HG03025 (cell line): ENCODE data around the gene NRXN2.

Experiments
- ATAC-seq: cut with Tn5 transposase; IDR thresholded peaks from one replicate; pipeline ENCODE4 v1.9.1; 2021; ENCODE audit warnings: mild to moderate bottlenecking, moderate library complexity; ENCODE audit not compliant: unreplicated experiment, low FRiP score

Gene NRXN2

GRCh38 chr11:64638018-64638665, 84.9 kb downstream of the NRXN2 start:
- no peak for ATAC-seq

DNA sequence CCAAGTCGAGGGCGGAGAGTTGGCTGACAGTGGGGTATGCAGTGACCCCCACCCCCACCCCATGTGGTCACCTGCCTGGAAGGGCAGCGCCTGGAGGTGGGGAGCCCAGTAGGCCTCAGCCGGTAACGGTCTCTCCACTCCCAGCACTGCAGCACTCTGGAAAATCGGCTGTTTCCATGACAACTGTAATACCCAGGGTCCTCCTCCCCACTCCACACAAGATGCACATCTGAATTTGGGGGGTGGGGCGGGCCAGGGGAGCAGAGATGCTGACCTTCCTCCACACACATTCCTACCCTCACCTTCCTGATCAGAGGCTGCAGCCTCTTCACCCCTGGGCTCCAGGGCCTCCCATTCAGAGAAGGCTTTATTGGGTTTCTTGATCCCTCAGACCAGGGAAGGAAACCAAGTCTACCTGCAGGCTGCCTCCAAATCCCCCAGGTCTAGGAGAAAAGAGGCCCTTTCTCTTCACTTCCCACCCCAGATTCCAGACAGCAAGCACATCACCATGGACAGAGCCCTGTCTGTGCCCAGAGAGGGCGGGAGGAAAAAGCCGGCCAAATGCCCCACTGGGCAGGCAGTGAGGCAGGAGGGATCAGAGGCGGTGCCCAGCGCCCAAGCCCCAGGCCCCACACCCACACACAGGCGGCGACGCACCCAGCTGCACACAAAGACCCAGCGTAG, 85.5 kb downstream of the NRXN2 start:
- no peak for ATAC-seq

DNA sequence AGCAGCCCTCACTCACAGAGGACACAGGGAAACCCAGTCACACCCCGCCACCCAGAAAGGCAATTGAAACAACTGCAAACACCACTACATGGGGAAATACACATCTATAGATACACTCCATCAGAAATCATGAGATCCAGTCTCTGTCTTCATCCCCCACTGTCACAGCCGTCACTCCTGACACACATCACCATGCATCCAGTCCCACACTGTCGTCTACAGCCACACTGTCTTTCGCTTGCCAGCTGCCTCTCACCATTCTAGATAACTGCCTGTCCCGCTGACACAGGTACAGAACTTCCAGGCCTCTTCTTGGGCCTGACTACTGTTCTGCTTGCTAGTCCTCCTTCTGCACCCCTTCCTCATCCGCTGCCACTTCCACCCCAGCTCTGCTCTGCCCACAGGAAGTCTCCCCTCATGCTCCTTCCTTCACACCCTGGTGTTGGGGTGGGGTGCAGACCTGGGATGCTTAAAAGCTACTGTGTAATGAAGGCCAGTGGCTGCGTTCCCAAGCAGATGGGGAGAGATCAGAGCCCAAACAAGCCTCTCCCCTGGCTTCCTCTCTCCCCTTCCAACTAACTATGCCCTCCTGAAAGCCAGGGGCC, 89.3 kb downstream of the NRXN2 start:
- ATAC-seq, result no peak

DNA sequence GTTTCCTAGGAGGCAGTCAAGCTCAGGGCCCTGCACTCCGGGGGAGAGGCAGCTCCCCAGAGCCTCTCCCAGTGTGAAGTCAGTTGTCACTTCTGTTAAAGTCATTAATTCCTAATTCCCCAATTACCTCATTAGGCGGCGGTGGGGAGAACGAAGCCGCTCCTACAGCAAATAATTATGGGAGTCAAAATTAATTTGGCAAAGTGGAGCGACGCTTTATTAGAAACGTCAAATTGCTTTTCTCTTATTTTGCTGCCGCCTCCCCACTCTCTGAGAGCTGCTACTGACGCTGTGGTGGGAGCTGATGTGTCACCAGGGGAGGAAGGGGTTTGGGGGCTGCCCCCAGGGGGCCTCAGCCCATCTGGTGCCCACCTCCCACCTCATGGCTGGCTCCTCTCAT, 90.3 kb downstream of the NRXN2 start:
- ATAC-seq, result no peak

DNA sequence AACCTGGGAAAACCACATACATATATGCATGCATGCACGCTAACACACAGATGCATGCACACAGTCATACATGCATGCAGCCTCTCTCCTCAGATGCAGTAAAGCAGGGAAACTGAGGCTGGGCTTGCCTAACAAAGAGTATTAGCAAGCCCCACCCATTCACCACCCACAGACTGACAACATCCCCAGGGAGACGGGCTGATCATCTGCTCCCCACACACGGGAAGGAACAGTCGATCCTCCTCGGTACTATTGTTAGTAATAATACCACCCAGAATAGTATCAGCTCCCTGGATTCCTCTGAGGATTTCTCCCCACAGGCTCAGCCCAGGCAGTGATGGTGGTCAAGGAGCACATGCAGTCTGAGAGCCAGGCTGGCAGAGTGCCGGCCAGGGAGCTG, 90.8 kb downstream of the NRXN2 start:
- ATAC-seq, result no peak

DNA sequence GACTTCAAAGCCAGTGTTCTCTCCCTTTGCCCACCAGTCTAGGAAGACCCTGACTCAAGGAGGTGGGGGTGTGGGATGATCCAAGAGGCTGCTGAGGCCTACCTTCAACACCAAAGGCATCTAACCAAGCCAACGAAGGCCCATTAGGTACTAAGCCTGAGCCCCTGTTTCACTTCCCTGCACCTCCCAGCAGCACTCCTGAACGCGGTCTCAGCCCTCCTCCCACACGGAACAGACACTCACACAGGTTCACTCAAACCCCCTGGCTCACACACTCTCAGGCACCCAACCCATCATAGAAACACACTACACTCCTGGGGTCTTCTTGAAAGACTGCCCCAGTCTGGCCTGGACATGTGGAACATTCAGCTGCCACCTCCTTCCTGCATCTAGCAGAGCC, 91.3 kb downstream of the NRXN2 start:
- ATAC-seq, result no peak

DNA sequence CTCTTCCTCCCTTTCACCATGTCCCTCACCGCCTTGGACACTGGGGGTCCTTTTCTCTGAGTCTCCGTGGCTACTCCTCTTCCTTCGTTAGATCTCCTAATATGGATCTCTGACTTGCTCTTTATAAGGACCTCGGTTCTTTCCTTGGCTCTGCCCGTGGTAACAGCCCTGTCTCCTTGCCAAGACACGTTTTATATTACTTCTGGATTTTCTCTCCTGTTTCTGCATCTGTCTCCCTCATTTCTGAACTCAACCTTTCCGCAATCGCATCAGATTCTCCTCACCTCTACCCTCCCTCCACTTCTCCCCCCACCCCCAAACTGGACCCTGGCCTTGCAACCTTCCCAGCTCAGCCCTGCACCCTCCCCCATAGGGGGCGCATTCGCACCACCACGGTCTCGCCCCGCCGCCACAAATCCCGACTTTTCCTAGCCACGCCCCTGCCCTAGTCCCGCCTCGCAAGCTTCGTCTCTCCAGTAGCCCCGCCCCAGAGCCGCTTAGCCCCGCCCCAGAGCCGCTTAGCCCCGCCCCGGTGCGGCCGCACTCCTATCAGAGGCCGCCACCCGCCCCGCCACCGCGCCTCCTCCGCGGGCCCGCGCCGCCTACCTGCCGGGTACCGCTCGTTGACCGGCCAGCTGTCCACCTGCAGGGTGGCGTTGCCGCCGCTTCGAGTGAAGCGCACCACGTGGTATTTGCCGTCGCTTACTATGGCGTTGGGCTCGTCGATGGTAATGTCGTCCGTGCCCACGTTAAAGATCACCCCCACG, 93.0 kb downstream of the NRXN2 start:
- no peak for ATAC-seq

GRCh38 chr11:64629103-64629502, 93.9 kb downstream of the NRXN2 start:
- no peak for ATAC-seq

DNA sequence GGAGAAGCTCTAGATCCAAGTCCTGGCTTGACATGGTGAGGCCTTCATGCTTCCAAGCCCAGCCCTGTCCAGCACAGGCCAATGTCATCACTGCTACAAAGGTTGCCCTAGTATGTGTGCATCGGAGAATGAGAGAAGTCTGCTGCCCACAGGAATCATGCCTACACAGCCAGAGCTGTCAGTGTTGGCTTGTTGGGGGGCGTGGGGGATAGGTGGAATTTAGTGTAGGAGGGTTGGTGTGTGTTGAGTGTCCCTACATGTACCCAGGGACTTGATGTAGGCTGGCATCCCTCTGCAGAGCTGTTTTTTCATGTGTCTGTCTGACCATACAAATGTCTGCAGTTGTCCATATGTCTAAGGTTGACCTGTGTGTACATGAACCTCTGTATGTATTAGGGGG, 94.4 kb downstream of the NRXN2 start:
- no peak for ATAC-seq

- no peak for ATAC-seq
Measured at GRCh38 chr11:64627371-64627770, 95.6 kb downstream of the NRXN2 start.

- ATAC-seq, result no peak
Measured at GRCh38 chr11:64626637-64627036, 96.4 kb downstream of the NRXN2 start.

GRCh38 chr11:64624883-64625481, 98.0 kb downstream of the NRXN2 start:
- no peak for ATAC-seq

- ATAC-seq, result no peak
Measured at GRCh38 chr11:64622681-64623080, 100.3 kb downstream of the NRXN2 start.

- no peak for ATAC-seq
Measured at GRCh38 chr11:64621283-64622019, 101.5 kb downstream of the NRXN2 start.

DNA sequence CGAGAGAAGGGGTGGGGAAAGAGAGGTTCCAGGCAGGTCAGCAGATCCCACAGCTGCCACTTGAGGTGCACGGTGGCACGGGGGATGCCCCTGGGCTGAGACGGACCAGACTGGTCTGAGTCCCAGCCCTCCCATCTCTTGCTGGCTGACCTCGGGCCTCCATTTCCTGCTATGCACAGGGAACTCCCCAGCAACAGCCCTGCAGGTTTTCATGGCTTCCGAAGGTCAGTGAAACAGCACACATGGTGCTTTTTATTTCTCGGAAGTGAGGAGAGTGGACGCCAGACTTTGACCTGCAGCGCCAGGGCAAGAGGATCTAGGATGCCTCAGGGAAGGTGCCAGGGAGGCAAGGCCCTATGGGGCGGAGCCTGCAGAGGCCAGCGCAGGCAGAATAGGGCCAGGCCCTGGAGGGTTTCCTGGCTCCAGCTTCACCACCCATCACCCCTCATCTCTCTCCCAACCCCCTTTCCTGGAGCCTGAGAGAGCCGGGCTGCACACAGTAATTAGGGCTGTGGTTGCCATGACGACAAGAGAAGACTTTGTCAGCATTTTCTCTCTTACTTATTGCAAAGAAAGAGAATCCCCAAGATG, 102.5 kb downstream of the NRXN2 start:
- no peak for ATAC-seq

- no peak for ATAC-seq
Measured at GRCh38 chr11:64619811-64620380, 103.1 kb downstream of the NRXN2 start.

GRCh38 chr11:64619196-64619595, 103.8 kb downstream of the NRXN2 start:
- ATAC-seq, result no peak

- no peak for ATAC-seq
Measured at GRCh38 chr11:64616817-64617216, 106.2 kb downstream of the NRXN2 start.

DNA sequence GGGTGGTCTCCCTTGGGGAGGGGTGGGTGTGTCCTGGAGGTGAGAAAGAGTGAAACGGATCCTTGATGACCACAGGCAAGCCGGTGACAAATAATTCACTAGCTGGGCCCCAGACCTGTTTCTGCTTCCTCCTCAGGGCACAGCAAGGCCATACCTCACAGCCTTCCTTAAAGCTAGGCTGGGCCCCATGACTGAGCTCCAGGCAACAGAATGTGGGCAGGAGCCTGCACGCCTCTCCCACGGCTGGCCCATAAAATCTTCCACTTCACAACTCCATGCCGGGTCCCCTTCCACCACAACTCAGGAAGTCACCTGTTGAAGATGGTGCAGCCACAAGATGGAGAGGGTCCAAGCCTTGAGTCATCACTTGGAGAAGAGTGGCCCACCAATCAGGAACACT, 108.1 kb downstream of the NRXN2 start:
- no peak for ATAC-seq

DNA sequence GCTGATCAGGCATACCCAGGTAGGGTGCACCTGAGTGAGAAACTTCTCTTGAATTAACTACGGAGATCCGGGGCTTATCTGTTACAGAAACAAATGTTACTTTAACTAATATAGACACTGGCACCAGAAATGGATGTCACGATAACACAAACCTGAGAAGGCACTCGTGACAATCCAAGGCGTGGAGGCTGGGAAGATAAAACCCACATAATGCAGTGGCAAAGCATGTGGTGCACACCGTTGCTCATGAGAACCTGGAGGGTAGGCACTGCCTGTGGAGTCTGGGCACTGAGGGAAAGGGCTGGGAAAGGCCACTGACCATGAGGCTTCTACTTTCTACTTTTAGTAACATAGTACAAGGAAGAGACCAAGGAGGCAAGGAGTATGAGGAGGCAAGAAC, 109.3 kb downstream of the NRXN2 start:
- ATAC-seq, result no peak
